GM18511 (cell line): ENCODE results near the gene PPP1R26.
"Not testable (repeated sequence)": the region's sequence is repeated elsewhere in the genome, so short reads cannot be mapped to it uniquely, and the experiment has no call there.

Experiments
- ATAC-seq: cut with Tn5 transposase; IDR thresholded peaks from one replicate; pipeline ENCODE4 v1.9.1; 2021; ENCODE audit warnings: mild to moderate bottlenecking, moderate library complexity; ENCODE audit not compliant: unreplicated experiment

Gene PPP1R26

GRCh38 chr9:135503371-135504261 lies 24.0 kb downstream of the PPP1R26 start:
- ATAC-seq = no peak

- no peak for ATAC-seq
Observed at GRCh38 chr9:135504262-135505243, 25.0 kb downstream of the PPP1R26 start.

- ATAC-seq = no peak
Observed at GRCh38 chr9:135505406-135506187, 26.0 kb downstream of the PPP1R26 start.

GRCh38 chr9:135506327-135507103 lies 26.9 kb downstream of the PPP1R26 start:
- no peak for ATAC-seq

- no peak for ATAC-seq
Observed at GRCh38 chr9:135507104-135508035, 27.8 kb downstream of the PPP1R26 start.

- ATAC-seq = no peak
Observed at GRCh38 chr9:135508211-135508820, 28.7 kb downstream of the PPP1R26 start.

- ATAC-seq = no peak
Observed at GRCh38 chr9:135509458-135509857, 29.9 kb downstream of the PPP1R26 start.

GRCh38 chr9:135512241-135512603 lies 32.6 kb downstream of the PPP1R26 start:
- ATAC-seq = no peak

- no peak for ATAC-seq
Observed at GRCh38 chr9:135512904-135513303, 33.3 kb downstream of the PPP1R26 start.

- ATAC-seq = no peak
Observed at GRCh38 chr9:135513351-135513846, 33.8 kb downstream of the PPP1R26 start.

- not testable (repeated sequence) for ATAC-seq
Observed at GRCh38 chr9:135513906-135514305, 34.3 kb downstream of the PPP1R26 start.

- no peak for ATAC-seq
Observed at GRCh38 chr9:135514342-135515082, 34.9 kb downstream of the PPP1R26 start.

GRCh38 chr9:135515083-135515951 lies 35.7 kb downstream of the PPP1R26 start:
- no peak for ATAC-seq

GRCh38 chr9:135516132-135516860 lies 36.7 kb downstream of the PPP1R26 start:
- ATAC-seq = no peak

GRCh38 chr9:135517407-135517822 lies 37.8 kb downstream of the PPP1R26 start:
- no peak for ATAC-seq
